Stomach (tissue), 4 donors: ENCODE measurements around the gene RINL.

Experiments used
- CTCF ChIP-seq, 7 experiments: fragments of 450-650 bp in 4 of 7; fragments of 200-600 bp in 3 of 7; sonication (generic) in 3 of 7; IDR thresholded peaks; one replicate each; pipeline ENCODE4 v1.5.1; 2016 to 2019; ENCODE audit warnings: antibody characterized with exemption in 7 of 7, control low read depth in 2 of 7, mild to moderate bottlenecking in 1 of 7
- POLR2A ChIP-seq, 4 donors: fragments of 450-650 bp; IDR thresholded peaks; one replicate each; pipeline ENCODE4 v1.6.1; 2016; ENCODE audit warnings: antibody characterized with exemption in 4 of 4, control low read depth in 2 of 4, mild to moderate bottlenecking in 1 of 4, moderate library complexity in 1 of 4

- TF ChIP-seq CTCF (IDR thresholded peaks at IDR 0.05) (no peak), POLR2A (IDR thresholded peaks at IDR 0.05) (no peak)
Measured at GRCh38 chr19:38867171-38867780, 10.8 kb downstream of the RINL start.
